Common myeloid progenitor, CD34-positive (primary cell): ENCODE data around the gene SEPTIN10.

Experiments
- CTCF ChIA-PET: fragments of 350-600 bp; sonication (Branson Sonifier 250); formaldehyde crosslinking; loops from one replicate; lab custom pipeline; 2021; ENCODE audit warnings: antibody characterized with exemption; lab: Charles Lee
- POLR2A ChIA-PET: fragments of 350-600 bp; sonication (Branson Sonifier 250); formaldehyde crosslinking; loops from one replicate; lab custom pipeline; 2021; ENCODE audit warnings: antibody characterized with exemption; lab: Charles Lee
- DNase-seq, 3 donors: peaks; one replicate each; pipeline versions ENCODE4 v3.0.0 to v3.0.0-alpha.2; 2013
- H3K27ac ChIP-seq, 2 experiments: 1 replicate in 1 of 2; 2 replicates in 1 of 2; pipeline ENCODE4 v1.7.0; 2013; ENCODE audit warnings: inconsistent platforms in 2 of 2, low read length in 2 of 2, mild to moderate bottlenecking in 2 of 2, low read depth in 1 of 2, moderate library complexity in 1 of 2; ENCODE audit not compliant: severe bottlenecking in 2 of 2, insufficient read depth in 1 of 2, poor library complexity in 1 of 2
- H3K27me3 ChIP-seq, 5 experiments: replicated peaks in 2 of 5; 1 replicate in 3 of 5; 2 replicates in 2 of 5; pipeline versions ENCODE4 v1.6.1 to v1.7.0; 2013; ENCODE audit warnings: low read length in 4 of 5, mild to moderate bottlenecking in 2 of 5, moderate library complexity in 2 of 5, inconsistent platforms in 1 of 5; ENCODE audit not compliant: insufficient read depth in 5 of 5, control insufficient read depth in 4 of 5
- H3K36me3 ChIP-seq, 4 experiments: 1 replicate in 2 of 4; 2 replicates in 2 of 4; pipeline versions ENCODE4 v1.6.1 to v1.7.0; 2013; ENCODE audit warnings: low read length in 3 of 4, control low read depth in 1 of 4, mild to moderate bottlenecking in 1 of 4; ENCODE audit not compliant: control insufficient read depth in 4 of 4, insufficient read depth in 4 of 4
- H3K4me1 ChIP-seq, 4 experiments: 1 replicate in 3 of 4; 2 replicates in 1 of 4; pipeline versions ENCODE4 v1.6.1 to v1.7.1; 2013; ENCODE audit warnings: low read length in 3 of 4, mild to moderate bottlenecking in 3 of 4, control low read depth in 1 of 4, inconsistent platforms in 1 of 4, moderate library complexity in 1 of 4; ENCODE audit not compliant: control insufficient read depth in 4 of 4, insufficient read depth in 4 of 4; ENCODE audit errors: control extremely low read depth in 1 of 4
- H3K4me3 ChIP-seq, 7 experiments: 1 replicate in 4 of 7; 2 replicates in 3 of 7; pipeline versions ENCODE4 v1.5.1 to v1.7.0; 2013; ENCODE audit warnings: mild to moderate bottlenecking in 7 of 7, low read length in 6 of 7, moderate library complexity in 6 of 7, inconsistent platforms in 2 of 7, low read depth in 2 of 7, control low read depth in 1 of 7; ENCODE audit not compliant: insufficient read depth in 4 of 7, control insufficient read depth in 1 of 7; ENCODE audit errors: extremely low read depth in 1 of 7
- H3K9me3 ChIP-seq, 5 experiments: 1 replicate in 4 of 5; 2 replicates in 1 of 5; pipeline versions ENCODE4 v1.6.1 to v1.7.1; 2013; ENCODE audit warnings: low read length in 4 of 5, mild to moderate bottlenecking in 2 of 5, inconsistent platforms in 1 of 5, low read depth in 1 of 5, moderate library complexity in 1 of 5; ENCODE audit not compliant: control insufficient read depth in 4 of 5, insufficient read depth in 2 of 5; ENCODE audit errors: control extremely low read depth in 1 of 5
- WGBS: methylation state at CpG from one replicate; pipeline ENCODE4 v1.1.5; 2013; ENCODE audit not compliant: insufficient coverage; 5-methylcytosine and 5-hydroxymethylcytosine counted together

The SEPTIN10 gene

DNA sequence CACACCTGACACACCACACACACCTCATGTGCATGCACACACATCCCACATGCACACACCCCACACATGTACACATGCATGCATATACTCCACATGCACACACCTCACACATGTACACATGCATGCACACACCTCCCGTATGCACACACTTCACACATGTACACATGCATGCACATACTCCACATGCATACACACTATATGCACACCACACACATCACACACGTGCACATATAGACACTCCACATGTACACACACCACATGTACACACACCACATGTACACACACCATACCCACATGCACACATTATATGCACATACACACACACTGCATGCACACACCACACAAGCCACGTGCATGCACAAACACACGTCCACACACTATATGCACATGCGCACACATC lies 100.5 kb downstream of the SEPTIN10 start:
- no peaks in the 10 kb centered on the region for H3K9me3 ChIP-seq
- ChIA-PET CTCF (interaction anchor here (3.7 kb wide), 1 partner anchor 13 kb away, joined by 16 read pairs; no protein-coding TSS in a partner anchor), POLR2A (no interaction called here)
- DNase-seq: no peak
- H3K4me1 ChIP-seq: peaks cover 0 to 11% (median 2%) of the 10 kb centered on the region in 4 experiments
- H3K27ac ChIP-seq: no peak overlapping the region
- H3K36me3 ChIP-seq: no peaks in the 10 kb centered on the region
- no peaks in the 10 kb centered on the region for H3K27me3 ChIP-seq
- no peak overlapping the region for H3K4me3 ChIP-seq
- WGBS: 96% methylated on average over 3 of the region's 5 CpGs

GRCh38 chr2:109512076-109512475 lies 101.7 kb downstream of the SEPTIN10 start:
- Histone ChIP-seq H3K4me1 (peaks cover 1 to 22% (median 11%) of the 10 kb centered on the region in 4 experiments), H3K27ac (no peak overlapping the region), H3K36me3 (no peaks in the 10 kb centered on the region), H3K4me3 (no peak overlapping the region), H3K9me3 (no peaks in the 10 kb centered on the region), H3K27me3 (no peaks in the 10 kb centered on the region)
- WGBS: 80% methylated on average over 5 of the region's 5 CpGs
- ChIA-PET POLR2A (no interaction called here), CTCF (interaction anchor here (3.7 to 8.6 kb wide), 3 partner anchors 14 to 384 kb away, joined by 16 to 72 read pairs (median 50); partner anchors contain the start of gene SH3RF3)
- no peak for DNase-seq

GRCh38 chr2:109511168-109511567 lies 102.6 kb downstream of the SEPTIN10 start:
- Histone ChIP-seq H3K9me3 (no peaks in the 10 kb centered on the region), H3K27me3 (no peaks in the 10 kb centered on the region), H3K4me3 (no peak overlapping the region), H3K36me3 (no peaks in the 10 kb centered on the region), H3K4me1 (peaks cover 1 to 32% (median 19%) of the 10 kb centered on the region in 4 experiments), H3K27ac (no peak overlapping the region)
- ChIA-PET POLR2A (no interaction called here), CTCF (interaction anchor here (0.8 to 8.6 kb wide), 14 partner anchors 10 to 592 kb away, joined by 3 to 72 read pairs (median 6); partner anchors contain the start of gene SH3RF3)
- no peak for DNase-seq
- WGBS: 96% methylated on average over 3 of the region's 3 CpGs

GRCh38 chr2:109510136-109511028 lies 103.4 kb downstream of the SEPTIN10 start:
- Histone ChIP-seq H3K36me3 (no peaks in the 10 kb centered on the region), H3K27me3 (no peaks in the 10 kb centered on the region), H3K4me3 (no peak overlapping the region), H3K4me1 (peaks cover 1 to 39% (median 21%) of the 10 kb centered on the region in 4 experiments), H3K27ac (no peak overlapping the region), H3K9me3 (no peaks in the 10 kb centered on the region)
- CTCF ChIA-PET: interaction anchor here (0.8 to 8.6 kb wide), 28 partner anchors 11 to 656 kb away, joined by 3 to 72 read pairs (median 4); partner anchors contain the start of gene SH3RF3
- DNase-seq: peak; percentile 72 to 83 (median 73)
- POLR2A ChIA-PET: no interaction called here
- WGBS: 52% methylated on average over 16 of the region's 19 CpGs

GRCh38 chr2:109508556-109508955 lies 105.2 kb downstream of the SEPTIN10 start:
- peaks cover 1 to 43% (median 23%) of the 10 kb centered on the region in 4 experiments for H3K4me1 ChIP-seq
- no peak overlapping the region for H3K4me3 ChIP-seq
- DNase-seq: no peak
- WGBS: 90% methylated on average over 7 of the region's 8 CpGs
- POLR2A ChIA-PET: no interaction called here
- no peaks in the 10 kb centered on the region for H3K27me3 ChIP-seq
- no peak overlapping the region for H3K27ac ChIP-seq
- CTCF ChIA-PET: interaction anchor here (0.6 to 8.6 kb wide), 10 partner anchors 17 to 654 kb away, joined by 3 to 72 read pairs (median 4); partner anchors contain the start of gene SH3RF3
- H3K9me3 ChIP-seq: no peaks in the 10 kb centered on the region
- H3K36me3 ChIP-seq: no peaks in the 10 kb centered on the region

- Histone ChIP-seq H3K9me3 (no peaks in the 10 kb centered on the region), H3K4me3 (no peak overlapping the region), H3K4me1 (peaks cover 1 to 50% (median 27%) of the 10 kb centered on the region in 4 experiments), H3K27me3 (no peaks in the 10 kb centered on the region), H3K27ac (no peak overlapping the region), H3K36me3 (no peaks in the 10 kb centered on the region)
- CTCF ChIA-PET: interaction anchor here (0.7 to 8.6 kb wide), 8 partner anchors 9 to 380 kb away, joined by 3 to 72 read pairs (median 3); partner anchors contain the start of gene SH3RF3
- WGBS: 88% methylated on average over 3 of the region's 6 CpGs
- DNase-seq: no peak
- POLR2A ChIA-PET: interaction anchor here (0.7 kb wide), 2 partner anchors 58 to 270 kb away, joined by 3 to 4 read pairs; no protein-coding TSS in a partner anchor
These were observed 105.9 kb downstream of the SEPTIN10 start for GRCh38 chr2:109507828-109508227.
